Brain microvascular endothelial cell (primary cell): Measurements from ENCODE around the gene CWH43.
"Not testable (repeated sequence)": the region's sequence is repeated elsewhere in the genome, so short reads cannot be mapped to it uniquely, and the experiment has no call there.

ENCODE experiments used
- DNase-seq: peaks from one replicate; pipeline ENCODE4 v3.0.0-alpha.2; 2020
- H3K27ac ChIP-seq: fragments of 250-450 bp; sonication (Bioruptor Pico); 2 replicates; pipeline ENCODE4 v1.5.1; 2020; ENCODE audit warnings: mild to moderate bottlenecking, moderate library complexity
- H3K27me3 ChIP-seq: fragments of 250-450 bp; sonication (Bioruptor Pico); replicated peaks from 2 replicates; pipeline ENCODE4 v1.5.1; 2020; ENCODE audit warnings: mild to moderate bottlenecking
- H3K36me3 ChIP-seq: fragments of 250-450 bp; sonication (Bioruptor Pico); replicated peaks from 2 replicates; pipeline ENCODE4 v1.5.1; 2020; ENCODE audit warnings: mild to moderate bottlenecking
- H3K4me3 ChIP-seq: 2 replicates; pipeline ENCODE4 v1.5.1; 2011; ENCODE audit warnings: low read depth, mild to moderate bottlenecking, control low read depth, low read length, moderate library complexity
- CTCF ChIP-seq: IDR thresholded peaks from 2 replicates; pipeline ENCODE4 v1.5.1; 2011; ENCODE audit warnings: low read depth, mild to moderate bottlenecking, moderate library complexity, low read length, control low read depth, inconsistent platforms; ENCODE audit errors: missing control alignments
- in situ Hi-C: cut with HindIII; loops from 2 replicates; pipeline ENCODE4 v1.10.0; 2017; ENCODE audit warnings: low sequenced_read_pairs, low pct_ligation_motif_present

CWH43 gene

GRCh38 chr4:48944756-48945241 lies 41.3 kb upstream of the CWH43 start:
- DNase-seq, result no peak
- Histone ChIP-seq H3K4me3 (no peak overlapping the region), H3K27ac (no peak overlapping the region), H3K36me3 (no peaks in the 10 kb centered on the region), H3K27me3 (no peaks in the 10 kb centered on the region)
- peak; percentile 60 for TF ChIP-seq CTCF
- in situ Hi-C loops, result no loop called here

- Histone ChIP-seq H3K4me3 (no peak overlapping the region), H3K27me3 (no peaks in the 10 kb centered on the region), H3K27ac (no peak overlapping the region), H3K36me3 (no peaks in the 10 kb centered on the region)
- DNase-seq, result no peak
- no peak for TF ChIP-seq CTCF
- in situ Hi-C loops, result no loop called here
These were observed 40.1 kb upstream of the CWH43 start for GRCh38 chr4:48945981-48946380.

- peak; percentile 15 for TF ChIP-seq CTCF
- no peaks in the 10 kb centered on the region for H3K36me3 ChIP-seq
- H3K27ac ChIP-seq, result no peak overlapping the region
- H3K4me3 ChIP-seq, result no peak overlapping the region
- no peak for DNase-seq
- in situ Hi-C loops, result no loop called here
- no peaks in the 10 kb centered on the region for H3K27me3 ChIP-seq
These were observed 38.3 kb upstream of the CWH43 start for GRCh38 chr4:48947731-48948130.

- H3K27ac ChIP-seq, result no peak overlapping the region
- no peak overlapping the region for H3K4me3 ChIP-seq
- DNase-seq, result no peak
- no peaks in the 10 kb centered on the region for H3K27me3 ChIP-seq
- H3K36me3 ChIP-seq, result no peaks in the 10 kb centered on the region
- in situ Hi-C loops, result no loop called here
- no peak for TF ChIP-seq CTCF
These were observed 37.0 kb upstream of the CWH43 start for GRCh38 chr4:48949086-48949485.

GRCh38 chr4:48949518-48950219 lies 36.4 kb upstream of the CWH43 start:
- no peaks in the 10 kb centered on the region for H3K36me3 ChIP-seq
- in situ Hi-C loops, result no loop called here
- H3K27ac ChIP-seq, result no peak overlapping the region
- no peak for DNase-seq
- no peaks in the 10 kb centered on the region for H3K27me3 ChIP-seq
- no peak for TF ChIP-seq CTCF
- H3K4me3 ChIP-seq, result no peak overlapping the region

GRCh38 chr4:48954314-48954713 lies 31.8 kb upstream of the CWH43 start:
- DNase-seq, result peak; percentile 17
- TF ChIP-seq CTCF, result no peak
- Histone ChIP-seq H3K27ac (peak overlapping the region; percentile 20), H3K27me3 (no peaks in the 10 kb centered on the region), H3K36me3 (no peaks in the 10 kb centered on the region), H3K4me3 (no peak overlapping the region)
- in situ Hi-C loops, result no loop called here

GRCh38 chr4:48957366-48957765 lies 28.7 kb upstream of the CWH43 start:
- H3K36me3 ChIP-seq, H3K4me3 ChIP-seq, H3K27ac ChIP-seq, in situ Hi-C loops, DNase-seq, H3K27me3 ChIP-seq: not testable (repeated sequence)
